ENCODE data around the gene ELOVL1. TPM values are rescaled to one million over a fixed set of nuclear protein-coding genes. Genes with fewer than 3 reads are reported as not detected.
"Not testable (repeated sequence)": the region's sequence is repeated elsewhere in the genome, so short reads cannot be mapped to it uniquely, and the experiment has no call there.

ELOVL1 gene
- total RNA-seq, 1 experiment from 2014 or later: 91.3 TPM

GRCh38 chr1:43402089-43402865 is 34.5 kb upstream of the ELOVL1 start:
- H4K20me1 ChIP-seq (ENCODE audit: insufficient read depth): no peaks in the 10 kb centered on the region
- ChIA-PET RAD21 (ENCODE audit: low non-redundant PET in 1 of 2, low total read pairs in 2 of 2, uncharacterized antibody in 2 of 2, unreplicated experiment in 2 of 2) (no interaction called here), CTCF (no interaction called here), POLR2A (no interaction called here)
- ATAC-seq (no peak), DNase-seq (ENCODE audit: low read depth, low spot score) (no peak)
- H3K9ac ChIP-seq (ENCODE audit: low read length): no peak overlapping the region
- TF ChIP-seq FOSL1 (IDR thresholded peaks at IDR 0.05; ENCODE audit: low read depth) (no peak), CBX3 (IDR thresholded peaks at IDR 0.05; ENCODE audit: low read depth) (no peak), ELF1 (IDR thresholded peaks at IDR 0.05; ENCODE audit: borderline replicate concordance, low read depth) (no peak), YY1 (IDR thresholded peaks at IDR 0.05; ENCODE audit: extremely low read depth, insufficient replicate concordance, low read depth, low read length) (no peak), POLR2A (IDR thresholded peaks at IDR 0.05; ENCODE audit: borderline replicate concordance, extremely low read depth, insufficient read depth, insufficient read length) (no peak)
- H3K9me2 ChIP-seq (ENCODE audit: insufficient read depth): no peaks in the 10 kb centered on the region
- H3K27ac ChIP-seq (ENCODE audit: low read depth, low read length): no peak overlapping the region
- H3K4me1 ChIP-seq (ENCODE audit: control insufficient read depth in 1 of 2, insufficient read depth in 2 of 2, low read length in 2 of 2): no peaks in the 10 kb centered on the region
- H3K27me3 ChIP-seq (ENCODE audit: insufficient read depth, low read length): no peaks in the 10 kb centered on the region
- intact Hi-C loops (cut with micrococcal nuclease): no loop called here
- H3K79me2 ChIP-seq (ENCODE audit: insufficient read depth, low read length): no peaks in the 10 kb centered on the region
- H2AFZ ChIP-seq (ENCODE audit: low read depth, low read length, poor library complexity, severe bottlenecking): no peak overlapping the region
- H3K4me2 ChIP-seq (ENCODE audit: low read length): no peak overlapping the region
- H3K9me3 ChIP-seq (ENCODE audit: control insufficient read depth in 1 of 2, insufficient read depth in 1 of 2, low read depth in 1 of 2, low read length in 2 of 2): no peaks in the 10 kb centered on the region
- H3K36me3 ChIP-seq (ENCODE audit: control insufficient read depth in 1 of 2, insufficient read depth in 2 of 2, low read length in 2 of 2): peaks cover 9 to 18% of the 10 kb centered on the region in 2 experiments; a peak in 2 of 4 replicates
- H3K4me3 ChIP-seq (replicated peaks in 1 of 2; ENCODE audit: low read depth in 1 of 2, low read length in 2 of 2): no peak overlapping the region
- BruUV-seq (replicated peaks): no TSS peak

GRCh38 chr1:43400441-43400840 is 32.6 kb upstream of the ELOVL1 start:
- H3K79me2 ChIP-seq (ENCODE audit: insufficient read depth, low read length); ATAC-seq; H2AFZ ChIP-seq (ENCODE audit: low read depth, low read length, poor library complexity, severe bottlenecking); H3K27ac ChIP-seq (ENCODE audit: low read depth, low read length); H3K4me1 ChIP-seq (ENCODE audit: control insufficient read depth in 1 of 2, insufficient read depth in 2 of 2, low read length in 2 of 2); H3K9me2 ChIP-seq (ENCODE audit: insufficient read depth); H3K9me3 ChIP-seq (ENCODE audit: control insufficient read depth in 1 of 2, insufficient read depth in 1 of 2, low read depth in 1 of 2, low read length in 2 of 2); intact Hi-C loops (cut with micrococcal nuclease); H4K20me1 ChIP-seq (ENCODE audit: insufficient read depth); BruUV-seq (replicated peaks); H3K9ac ChIP-seq (ENCODE audit: low read length); RAD21 ChIA-PET (ENCODE audit: low non-redundant PET in 1 of 2, low total read pairs in 2 of 2, uncharacterized antibody in 2 of 2, unreplicated experiment in 2 of 2); H3K4me2 ChIP-seq (ENCODE audit: low read length); DNase-seq (ENCODE audit: low read depth, low spot score); H3K27me3 ChIP-seq (ENCODE audit: insufficient read depth, low read length); H3K4me3 ChIP-seq (replicated peaks in 1 of 2; ENCODE audit: low read depth in 1 of 2, low read length in 2 of 2); H3K36me3 ChIP-seq (ENCODE audit: control insufficient read depth in 1 of 2, insufficient read depth in 2 of 2, low read length in 2 of 2): not testable (repeated sequence)
- CTCF ChIA-PET: interaction anchor here (1.1 kb wide), 1 partner anchor 14 kb away, joined by 3 read pairs; no protein-coding TSS in a partner anchor
- POLR2A ChIA-PET: interaction anchor here (1.4 kb wide), 1 partner anchor 11 kb away, joined by 3 read pairs; no protein-coding TSS in a partner anchor
